ENCODE results near the gene ADAMTS7.

DNA sequence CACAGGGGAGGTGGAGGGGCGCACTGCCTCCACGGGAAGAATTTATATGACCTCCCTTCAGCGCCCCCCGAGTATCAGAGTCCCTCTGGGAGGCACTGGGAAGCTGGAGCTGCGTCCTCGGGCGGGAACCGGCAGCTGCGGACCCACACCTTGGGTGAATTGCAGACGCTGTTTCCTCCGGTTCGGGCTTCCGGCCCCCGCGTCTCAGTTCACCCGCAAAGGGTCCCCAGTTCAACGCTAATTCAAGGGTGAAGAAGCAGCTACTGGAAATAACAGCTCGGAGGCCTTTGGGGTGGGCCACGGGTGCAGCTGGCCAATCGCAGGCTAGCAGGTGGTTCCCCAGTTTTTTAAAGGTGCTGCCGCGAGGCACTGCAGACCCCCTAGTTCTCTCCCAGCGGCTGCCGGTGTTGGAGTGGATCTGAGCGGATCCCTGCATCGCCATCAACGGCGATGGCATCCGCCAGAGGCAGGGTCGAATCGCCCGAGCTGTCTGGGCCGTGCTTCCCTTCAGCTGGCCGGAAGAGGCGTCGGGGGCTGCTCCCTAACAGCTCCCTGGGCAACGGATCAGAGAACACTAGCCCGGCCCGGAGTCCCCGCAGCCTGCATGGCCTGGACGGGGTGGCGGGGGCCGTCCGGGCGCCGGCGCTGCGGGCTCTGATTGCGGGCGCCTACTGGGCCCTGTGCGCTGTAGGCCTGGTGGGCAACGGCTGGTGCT, 19.4 kb upstream of the ADAMTS7 start:
- TF ChIP-seq, protein P1, sequence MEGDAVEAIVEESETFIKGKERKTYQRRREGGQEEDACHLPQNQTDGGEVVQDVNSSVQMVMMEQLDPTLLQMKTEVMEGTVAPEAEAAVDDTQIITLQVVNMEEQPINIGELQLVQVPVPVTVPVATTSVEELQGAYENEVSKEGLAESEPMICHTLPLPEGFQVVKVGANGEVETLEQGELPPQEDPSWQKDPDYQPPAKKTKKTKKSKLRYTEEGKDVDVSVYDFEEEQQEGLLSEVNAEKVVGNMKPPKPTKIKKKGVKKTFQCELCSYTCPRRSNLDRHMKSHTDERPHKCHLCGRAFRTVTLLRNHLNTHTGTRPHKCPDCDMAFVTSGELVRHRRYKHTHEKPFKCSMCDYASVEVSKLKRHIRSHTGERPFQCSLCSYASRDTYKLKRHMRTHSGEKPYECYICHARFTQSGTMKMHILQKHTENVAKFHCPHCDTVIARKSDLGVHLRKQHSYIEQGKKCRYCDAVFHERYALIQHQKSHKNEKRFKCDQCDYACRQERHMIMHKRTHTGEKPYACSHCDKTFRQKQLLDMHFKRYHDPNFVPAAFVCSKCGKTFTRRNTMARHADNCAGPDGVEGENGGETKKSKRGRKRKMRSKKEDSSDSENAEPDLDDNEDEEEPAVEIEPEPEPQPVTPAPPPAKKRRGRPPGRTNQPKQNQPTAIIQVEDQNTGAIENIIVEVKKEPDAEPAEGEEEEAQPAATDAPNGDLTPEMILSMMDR (IDR thresholded peaks at IDR 0.05) = no peak
- no peak for TF ChIP-seq POLR2A (IDR thresholded peaks at IDR 0.05)

Data from uterus (tissue), 2 donors.